Vagina (tissue), 2 donors: ENCODE results near the gene AMPD1.

Source experiments
- CTCF ChIP-seq, 3 experiments: fragments of 450-650 bp in 2 of 3; fragments of 200-600 bp in 1 of 3; sonication (generic) in 1 of 3; IDR thresholded peaks; one replicate each; pipeline ENCODE4 v1.5.1; 2017 to 2019; ENCODE audit warnings: antibody characterized with exemption in 3 of 3, mild to moderate bottlenecking in 2 of 3, moderate library complexity in 2 of 3
- POLR2A ChIP-seq, 2 donors: fragments of 450-650 bp; IDR thresholded peaks; one replicate each; pipeline ENCODE4 v1.6.1; 2017; ENCODE audit warnings: antibody characterized with exemption in 2 of 2, mild to moderate bottlenecking in 2 of 2, moderate library complexity in 2 of 2
- POLR2AphosphoS5 ChIP-seq, 2 donors: sonication (generic); formaldehyde crosslinking; IDR thresholded peaks; one replicate each; pipeline ENCODE4 v1.9.0; 2017; ENCODE audit warnings: antibody characterized with exemption in 2 of 2, mild to moderate bottlenecking in 2 of 2, low read depth in 1 of 2; ENCODE audit not compliant: insufficient read depth in 1 of 2

- no peak for TF ChIP-seq POLR2AphosphoS5 (IDR thresholded peaks at IDR 0.05; ENCODE audit: insufficient read depth in 1 of 2, low read depth in 1 of 2)
- TF ChIP-seq CTCF (IDR thresholded peaks at IDR 0.05) = no peak
- no peak for TF ChIP-seq POLR2A (IDR thresholded peaks at IDR 0.05)
Measured at GRCh38 chr1:114718661-114719423, 23.5 kb upstream of the AMPD1 start.
